Trophoblast cell (in vitro differentiated cells and primary cell): ENCODE results near the gene ZBTB44.
"Not testable (repeated sequence)": the region's sequence is repeated elsewhere in the genome, so short reads cannot be mapped to it uniquely, and the experiment has no call there.

Experiments used
- DNase-seq, 2 donors: peaks; one replicate each; pipeline ENCODE4 v3.0.0-alpha.2; 2016
- H2AFZ ChIP-seq: 2 replicates; pipeline ENCODE4 v1.6.1; 2013; ENCODE audit warnings: low read length, moderate library complexity, mild to moderate bottlenecking; ENCODE audit not compliant: insufficient read depth, poor library complexity
- H2AK5ac ChIP-seq: 2 replicates; pipeline ENCODE4 v1.6.1; 2013; ENCODE audit warnings: mild to moderate bottlenecking, low read length
- H2BK120ac ChIP-seq: 2 replicates; pipeline ENCODE4 v1.6.1; 2013; ENCODE audit warnings: low read length, mild to moderate bottlenecking, moderate library complexity; ENCODE audit not compliant: insufficient read depth, poor library complexity
- H2BK12ac ChIP-seq: 2 replicates; pipeline ENCODE4 v1.6.1; 2013; ENCODE audit warnings: mild to moderate bottlenecking, low read length, moderate library complexity
- H2BK5ac ChIP-seq: 2 replicates; pipeline ENCODE4 v1.6.1; 2013; ENCODE audit warnings: low read length, low read depth, moderate library complexity, mild to moderate bottlenecking; ENCODE audit not compliant: poor library complexity
- H3K14ac ChIP-seq: 2 replicates; pipeline ENCODE4 v1.6.1; 2013; ENCODE audit warnings: mild to moderate bottlenecking, low read length
- H3K18ac ChIP-seq: 2 replicates; pipeline ENCODE4 v1.6.1; 2013; ENCODE audit warnings: mild to moderate bottlenecking, low read length
- H3K23ac ChIP-seq: 2 replicates; pipeline ENCODE4 v1.6.1; 2013; ENCODE audit warnings: low read length
- H3K27ac ChIP-seq: 2 replicates; pipeline ENCODE4 v1.5.1; 2013; ENCODE audit warnings: low read depth, mild to moderate bottlenecking, inconsistent platforms, low read length, moderate library complexity
- H3K27me3 ChIP-seq: 2 replicates; pipeline ENCODE4 v1.6.1; 2013; ENCODE audit warnings: inconsistent platforms, mild to moderate bottlenecking, low read length, moderate library complexity; ENCODE audit not compliant: insufficient read depth
- H3K36me3 ChIP-seq, 2 experiments: 1 replicate in 1 of 2; 2 replicates in 1 of 2; pipeline ENCODE4 v1.6.1; 2013; ENCODE audit warnings: low read length in 2 of 2, mild to moderate bottlenecking in 2 of 2, moderate library complexity in 1 of 2; ENCODE audit not compliant: insufficient read depth in 2 of 2, control insufficient read depth in 1 of 2
- H3K4ac ChIP-seq: 2 replicates; pipeline ENCODE4 v1.6.1; 2013; ENCODE audit warnings: low read depth, mild to moderate bottlenecking, low read length, moderate library complexity
- H3K4me1 ChIP-seq, 2 experiments: 1 replicate in 1 of 2; 2 replicates in 1 of 2; pipeline ENCODE4 v1.6.1; 2013; ENCODE audit warnings: low read length in 2 of 2, mild to moderate bottlenecking in 2 of 2, moderate library complexity in 1 of 2; ENCODE audit not compliant: insufficient read depth in 2 of 2, control insufficient read depth in 1 of 2
- H3K4me2 ChIP-seq: 2 replicates; pipeline ENCODE4 v1.6.1; 2013; ENCODE audit warnings: inconsistent platforms, mild to moderate bottlenecking, low read length, moderate library complexity
- H3K4me3 ChIP-seq: 2 replicates; pipeline ENCODE4 v1.5.1; 2013; ENCODE audit warnings: mild to moderate bottlenecking, low read depth, low read length, inconsistent platforms
- H3K79me1 ChIP-seq: one replicate; pipeline ENCODE4 v1.6.1; 2013; ENCODE audit warnings: low read length
- H3K79me2 ChIP-seq: 2 replicates; pipeline ENCODE4 v1.6.1; 2013; ENCODE audit warnings: low read length, mild to moderate bottlenecking; ENCODE audit not compliant: control insufficient read depth, insufficient read depth, poor library complexity
- H3K9ac ChIP-seq: 2 replicates; pipeline ENCODE4 v1.6.1; 2013; ENCODE audit warnings: mild to moderate bottlenecking, low read length
- H3K9me3 ChIP-seq: 2 replicates; pipeline ENCODE4 v1.6.1; 2013; ENCODE audit warnings: low read depth, mild to moderate bottlenecking, control low read depth, inconsistent platforms, low read length; ENCODE audit not compliant: insufficient read depth
- H4K12ac ChIP-seq: 2 replicates; pipeline ENCODE4 v1.6.1; 2013; ENCODE audit warnings: low read depth, mild to moderate bottlenecking, low read length, moderate library complexity
- H4K8ac ChIP-seq: 2 replicates; pipeline ENCODE4 v1.6.1; 2013; ENCODE audit warnings: low read depth, mild to moderate bottlenecking, low read length, moderate library complexity
- H4K91ac ChIP-seq: one replicate; pipeline ENCODE4 v1.6.1; 2013; ENCODE audit warnings: low read depth, mild to moderate bottlenecking, low read length, moderate library complexity
- WGBS: extraction: QIAGEN DNeasy Blood & Tissue Kit; methylation state at CpG from one replicate; pipeline ENCODE4 v1.1.7; 2013; ENCODE audit warnings: missing lambda C conversion rate; ENCODE audit not compliant: insufficient read length, insufficient coverage; ENCODE audit errors: extremely low coverage; 5-methylcytosine and 5-hydroxymethylcytosine counted together

Gene ZBTB44

DNA sequence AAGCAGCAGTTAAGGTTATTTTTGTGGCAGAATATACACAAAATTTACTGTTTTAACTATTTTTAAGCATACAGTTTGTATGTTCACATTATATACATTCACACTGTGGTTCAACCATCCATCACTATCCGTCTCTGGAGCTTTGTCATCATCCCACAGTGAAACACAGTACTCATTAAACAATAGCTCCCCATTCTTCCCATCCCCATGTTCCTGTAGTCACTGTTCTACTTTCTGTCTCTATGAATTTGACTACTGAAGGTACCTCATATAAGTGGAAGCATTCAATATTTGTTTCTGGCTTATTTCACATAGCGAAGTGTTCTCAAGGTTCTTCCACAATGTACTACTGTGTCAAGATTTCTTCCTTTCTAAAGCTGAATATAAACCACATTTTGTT lies 32.6 kb downstream of the ZBTB44 start:
- no peak for DNase-seq
- H3K9ac ChIP-seq: no peak overlapping the region
- H3K36me3 ChIP-seq: no peaks in the 10 kb centered on the region
- H4K12ac ChIP-seq: no peak overlapping the region
- no peak overlapping the region for H3K14ac ChIP-seq
- H3K27me3 ChIP-seq: no peaks in the 10 kb centered on the region
- no peak overlapping the region for H2AFZ ChIP-seq
- no peak overlapping the region for H4K8ac ChIP-seq
- WGBS: no CpG with 5 or more reads among the region's 2 CpGs
- H4K91ac ChIP-seq: no peak overlapping the region
- no peak overlapping the region for H3K4ac ChIP-seq
- H2BK5ac ChIP-seq: no peak overlapping the region
- H3K9me3 ChIP-seq: no peaks in the 10 kb centered on the region
- H2BK12ac ChIP-seq: no peak overlapping the region
- H3K79me1 ChIP-seq: no peaks in the 10 kb centered on the region
- no peak overlapping the region for H2AK5ac ChIP-seq
- no peaks in the 10 kb centered on the region for H3K4me1 ChIP-seq
- H3K27ac ChIP-seq: no peak overlapping the region
- no peaks in the 10 kb centered on the region for H3K79me2 ChIP-seq
- H3K4me2 ChIP-seq: no peak overlapping the region
- H3K4me3 ChIP-seq: no peak overlapping the region
- H2BK120ac ChIP-seq: no peak overlapping the region
- no peak overlapping the region for H3K18ac ChIP-seq
- no peak overlapping the region for H3K23ac ChIP-seq

DNA sequence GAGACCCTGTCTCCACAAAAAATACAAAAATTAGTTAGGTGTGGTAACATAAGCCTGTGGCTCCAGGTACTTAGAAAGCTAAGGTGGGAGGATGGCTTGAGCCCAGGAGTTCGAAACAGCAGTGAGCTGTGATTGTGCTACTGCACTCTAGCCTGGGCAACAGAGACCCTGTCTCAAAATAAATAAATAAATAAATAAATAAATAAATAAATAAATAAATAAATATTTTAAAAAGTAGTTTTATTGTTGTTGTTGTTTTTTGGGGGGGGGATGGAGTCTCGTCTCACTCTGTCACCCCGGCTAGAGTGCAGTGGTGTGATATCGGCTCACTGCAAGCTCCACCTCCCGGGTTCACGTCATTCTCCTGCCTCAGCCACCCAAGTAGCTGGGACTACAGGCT lies 33.4 kb downstream of the ZBTB44 start:
- not testable (repeated sequence) for H2BK12ac ChIP-seq, H2BK120ac ChIP-seq, H4K12ac ChIP-seq, H2BK5ac ChIP-seq, H4K91ac ChIP-seq, DNase-seq, H3K23ac ChIP-seq, H3K4me2 ChIP-seq, H3K14ac ChIP-seq, H4K8ac ChIP-seq, H3K36me3 ChIP-seq, H2AK5ac ChIP-seq, H3K9ac ChIP-seq, H3K27ac ChIP-seq, H3K27me3 ChIP-seq, H3K18ac ChIP-seq, H2AFZ ChIP-seq, H3K4me1 ChIP-seq, H3K79me1 ChIP-seq, H3K4ac ChIP-seq, H3K4me3 ChIP-seq, H3K79me2 ChIP-seq, H3K9me3 ChIP-seq
- no CpG with 5 or more reads among the region's 6 CpGs for WGBS

DNA sequence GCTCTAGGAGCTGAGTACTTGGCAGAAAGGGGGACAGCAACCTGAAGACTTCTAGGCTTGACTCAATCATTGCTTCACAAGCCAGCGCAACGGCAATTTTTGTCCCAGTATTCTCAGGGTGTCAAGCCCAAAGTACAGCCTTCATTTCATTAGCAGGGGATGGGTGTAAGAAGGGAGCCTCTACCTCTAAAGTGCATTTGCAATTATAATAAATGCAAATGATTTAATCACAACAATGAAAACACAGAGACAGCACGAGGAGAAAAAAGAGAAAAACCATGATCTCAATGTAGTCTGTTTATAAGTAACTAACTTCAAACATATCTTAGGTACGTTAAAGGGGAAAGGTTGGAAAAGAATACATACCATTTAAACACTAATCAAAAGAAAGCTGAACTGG lies 34.7 kb downstream of the ZBTB44 start:
- H3K79me2 ChIP-seq: no peaks in the 10 kb centered on the region
- H2BK12ac ChIP-seq: no peak overlapping the region
- no peak overlapping the region for H2AFZ ChIP-seq
- WGBS: no CpG with 5 or more reads among the region's 4 CpGs
- no peak overlapping the region for H3K4ac ChIP-seq
- no peak overlapping the region for H3K4me3 ChIP-seq
- no peak overlapping the region for H3K4me2 ChIP-seq
- no peak overlapping the region for H3K9ac ChIP-seq
- no peak overlapping the region for H2BK120ac ChIP-seq
- DNase-seq: no peak
- H2BK5ac ChIP-seq: no peak overlapping the region
- H4K91ac ChIP-seq: no peak overlapping the region
- H3K36me3 ChIP-seq: no peaks in the 10 kb centered on the region
- H3K23ac ChIP-seq: no peak overlapping the region
- H3K27me3 ChIP-seq: no peaks in the 10 kb centered on the region
- H4K8ac ChIP-seq: no peak overlapping the region
- no peak overlapping the region for H3K18ac ChIP-seq
- no peak overlapping the region for H4K12ac ChIP-seq
- no peak overlapping the region for H3K27ac ChIP-seq
- H3K9me3 ChIP-seq: no peaks in the 10 kb centered on the region
- no peaks in the 10 kb centered on the region for H3K4me1 ChIP-seq
- H3K14ac ChIP-seq: no peak overlapping the region
- no peaks in the 10 kb centered on the region for H3K79me1 ChIP-seq
- no peak overlapping the region for H2AK5ac ChIP-seq

DNA sequence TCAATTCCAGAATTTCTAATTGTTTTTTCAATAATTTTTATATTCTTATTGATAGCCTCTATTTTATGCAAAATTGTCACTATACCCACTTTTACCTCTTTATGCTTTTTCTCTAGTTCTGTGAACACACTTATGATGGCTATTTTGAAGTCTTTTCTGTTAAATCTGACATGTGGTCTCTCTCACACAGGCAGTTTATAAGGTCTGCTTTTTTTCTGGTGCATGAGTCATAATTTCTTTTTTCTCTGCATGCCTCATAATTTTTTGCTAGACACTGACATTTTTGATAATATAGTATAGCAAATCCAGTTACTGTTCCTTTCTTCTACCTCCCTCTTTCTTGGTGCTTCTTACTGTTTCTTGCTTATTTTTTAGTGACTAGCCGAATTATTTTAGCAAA lies 36.0 kb downstream of the ZBTB44 start:
- H3K14ac ChIP-seq: no peak overlapping the region
- no peaks in the 10 kb centered on the region for H3K9me3 ChIP-seq
- H3K4me2 ChIP-seq: no peak overlapping the region
- no peak overlapping the region for H4K91ac ChIP-seq
- WGBS: no CpG with 5 or more reads among the region's 1 CpG
- no peaks in the 10 kb centered on the region for H3K4me1 ChIP-seq
- H3K36me3 ChIP-seq: no peaks in the 10 kb centered on the region
- H3K9ac ChIP-seq: no peak overlapping the region
- no peak overlapping the region for H2BK5ac ChIP-seq
- no peak overlapping the region for H3K4ac ChIP-seq
- no peak overlapping the region for H2AK5ac ChIP-seq
- no peak overlapping the region for H3K23ac ChIP-seq
- no peak overlapping the region for H4K12ac ChIP-seq
- DNase-seq: no peak
- no peak overlapping the region for H3K18ac ChIP-seq
- no peak overlapping the region for H4K8ac ChIP-seq
- H2BK12ac ChIP-seq: no peak overlapping the region
- H2AFZ ChIP-seq: no peak overlapping the region
- H3K4me3 ChIP-seq: no peak overlapping the region
- no peak overlapping the region for H3K27ac ChIP-seq
- H2BK120ac ChIP-seq: no peak overlapping the region
- no peaks in the 10 kb centered on the region for H3K79me1 ChIP-seq
- H3K27me3 ChIP-seq: no peaks in the 10 kb centered on the region
- H3K79me2 ChIP-seq: no peaks in the 10 kb centered on the region
